ENCODE results near the gene KLHL6. TPM values are rescaled to one million over a fixed set of nuclear protein-coding genes. Genes with fewer than 3 reads are reported as not detected.

KLHL6 gene
- total and polyA plus RNA-seq, 8 donors: 1.4 to 21.6 (median 2.2) TPM

DNA sequence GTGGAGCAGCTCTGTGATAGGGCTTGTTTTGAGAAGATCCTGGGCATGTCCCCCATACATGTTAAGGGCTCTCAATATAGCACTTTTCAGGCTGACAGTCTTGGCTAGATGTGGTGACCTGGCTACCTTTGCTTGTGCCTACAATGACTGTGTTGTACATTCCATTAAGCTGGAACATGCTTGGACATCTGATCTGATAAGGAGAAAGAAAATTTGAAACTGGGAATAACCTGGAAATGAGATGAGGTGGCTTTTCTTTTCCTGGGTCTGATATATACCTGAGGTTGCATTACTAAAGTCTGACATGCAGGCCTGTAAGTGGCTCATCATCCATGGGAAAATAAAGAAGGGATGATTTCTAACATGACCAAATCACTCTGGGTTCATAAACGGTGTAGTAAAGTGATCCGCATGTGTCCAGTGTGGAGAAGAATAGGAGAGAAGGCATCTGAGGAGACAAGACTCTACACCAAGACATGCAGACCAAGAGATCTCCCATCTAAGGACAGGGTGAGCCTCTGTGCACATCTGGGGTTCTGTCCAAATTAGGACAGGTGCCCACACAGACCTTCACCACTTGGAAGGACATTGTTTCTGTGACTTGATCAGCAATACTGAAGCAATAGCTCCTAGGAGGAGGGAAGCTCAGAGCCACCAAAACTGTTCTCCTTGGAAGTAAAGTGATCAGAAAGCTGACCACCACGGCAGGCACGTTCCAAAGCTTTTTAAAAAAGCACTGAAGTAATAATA, 62.0 kb downstream of the KLHL6 start:
- ATAC-seq: no peak
- TF ChIP-seq, protein P1, sequence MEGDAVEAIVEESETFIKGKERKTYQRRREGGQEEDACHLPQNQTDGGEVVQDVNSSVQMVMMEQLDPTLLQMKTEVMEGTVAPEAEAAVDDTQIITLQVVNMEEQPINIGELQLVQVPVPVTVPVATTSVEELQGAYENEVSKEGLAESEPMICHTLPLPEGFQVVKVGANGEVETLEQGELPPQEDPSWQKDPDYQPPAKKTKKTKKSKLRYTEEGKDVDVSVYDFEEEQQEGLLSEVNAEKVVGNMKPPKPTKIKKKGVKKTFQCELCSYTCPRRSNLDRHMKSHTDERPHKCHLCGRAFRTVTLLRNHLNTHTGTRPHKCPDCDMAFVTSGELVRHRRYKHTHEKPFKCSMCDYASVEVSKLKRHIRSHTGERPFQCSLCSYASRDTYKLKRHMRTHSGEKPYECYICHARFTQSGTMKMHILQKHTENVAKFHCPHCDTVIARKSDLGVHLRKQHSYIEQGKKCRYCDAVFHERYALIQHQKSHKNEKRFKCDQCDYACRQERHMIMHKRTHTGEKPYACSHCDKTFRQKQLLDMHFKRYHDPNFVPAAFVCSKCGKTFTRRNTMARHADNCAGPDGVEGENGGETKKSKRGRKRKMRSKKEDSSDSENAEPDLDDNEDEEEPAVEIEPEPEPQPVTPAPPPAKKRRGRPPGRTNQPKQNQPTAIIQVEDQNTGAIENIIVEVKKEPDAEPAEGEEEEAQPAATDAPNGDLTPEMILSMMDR (IDR thresholded peaks at IDR 0.05): no peak

DNA sequence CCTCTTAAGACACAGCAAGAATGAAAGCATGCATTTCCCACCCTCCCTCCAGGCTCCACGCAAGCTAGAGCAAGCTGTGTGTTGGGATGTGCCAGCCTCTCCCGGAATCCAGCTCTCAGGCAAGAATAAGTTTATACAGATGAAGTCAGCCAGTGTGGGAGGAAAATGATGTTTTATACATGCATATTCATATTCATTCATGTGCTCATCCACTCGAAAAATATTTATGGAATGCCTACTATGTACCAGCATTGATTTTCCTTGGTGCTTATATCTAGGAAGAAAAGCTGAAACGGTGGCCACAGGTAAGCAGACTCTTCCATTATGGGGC, 62.7 kb downstream of the KLHL6 start:
- Histone ChIP-seq H3K36me3 (peaks cover 0 to 56% of the 10 kb centered on the region in 2 donors), H3K9me3 (no peaks in the 10 kb centered on the region), H3K4me3 (no peak overlapping the region), H3K27me3 (no peaks in the 10 kb centered on the region), H3K27ac (no peak overlapping the region), H3K4me1 (peaks cover 7 to 17% of the 10 kb centered on the region in 2 donors)
- intact Hi-C loops (cut with DNase I): no loop called here
- TF ChIP-seq, protein P1 (IDR thresholded peaks at IDR 0.05): no peak
- ATAC-seq (no peak), DNase-seq (no peak)

More for the DNA sequence above, 62.0 kb downstream of the KLHL6 start:
- Histone ChIP-seq H3K4me3 (no peak overlapping the region), H3K27ac (no peak overlapping the region), H3K27me3 (no peaks in the 10 kb centered on the region), H3K4me1 (peaks cover 7 to 17% of the 10 kb centered on the region in 2 donors), H3K9me3 (no peaks in the 10 kb centered on the region), H3K36me3 (peaks cover 0 to 56% of the 10 kb centered on the region in 2 donors)
- intact Hi-C loops (cut with DNase I): no loop called here
- no peak for DNase-seq

DNA sequence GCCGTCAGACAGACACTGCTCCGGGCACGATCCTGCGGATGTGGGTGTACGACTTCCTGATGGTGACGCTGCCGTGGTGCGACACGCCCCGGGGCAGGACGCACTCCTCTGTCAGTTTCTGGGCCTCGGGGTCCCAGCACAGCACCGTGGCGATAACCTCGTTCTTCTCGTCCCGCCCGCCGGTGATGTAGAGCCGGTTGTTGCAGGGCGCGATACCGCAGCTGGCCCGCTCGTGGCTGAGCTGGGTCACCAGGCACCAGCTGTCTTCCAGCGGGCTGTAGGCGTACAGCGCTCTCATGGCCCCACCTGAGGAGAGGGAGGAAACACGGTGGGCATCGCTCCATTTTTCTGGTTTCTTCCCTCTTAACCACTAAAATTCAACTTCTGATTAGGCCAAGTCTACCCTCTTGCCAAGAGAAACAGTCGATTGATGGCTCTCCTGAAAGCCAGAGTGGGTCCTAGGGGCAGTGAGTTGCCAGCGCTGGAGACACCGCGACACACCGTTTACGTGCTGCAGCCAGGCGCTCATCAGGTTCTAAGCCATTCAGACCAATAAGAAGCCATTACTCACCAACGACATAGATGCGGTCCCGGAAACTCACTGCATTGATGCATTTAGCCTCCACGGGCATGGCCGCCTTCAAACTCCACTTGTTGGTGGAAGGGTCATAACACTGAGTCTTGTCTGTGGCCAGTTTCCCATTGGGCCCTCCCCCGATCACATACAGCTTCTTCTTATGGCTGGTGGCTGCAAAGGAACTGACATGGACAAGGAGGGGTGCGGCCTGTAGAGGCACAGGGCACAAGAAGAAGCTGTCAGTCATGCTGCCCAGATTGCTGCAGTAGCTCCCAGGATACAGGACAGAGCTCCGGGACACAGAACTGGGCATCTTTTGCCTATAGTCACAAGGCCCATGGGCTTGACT, 63.3 kb downstream of the KLHL6 start:
- intact Hi-C loops (cut with DNase I): no loop called here
- H3K36me3 ChIP-seq: peaks cover 0 to 52% of the 10 kb centered on the region in 2 donors
- no peak overlapping the region for H3K27ac ChIP-seq
- H3K9me3 ChIP-seq: no peaks in the 10 kb centered on the region
- TF ChIP-seq, protein P1 (IDR thresholded peaks at IDR 0.05): no peak
- H3K4me3 ChIP-seq: no peak overlapping the region
- DNase-seq (no peak), ATAC-seq (no peak)
- no peaks in the 10 kb centered on the region for H3K27me3 ChIP-seq
- peaks cover 7 to 17% of the 10 kb centered on the region in 2 donors for H3K4me1 ChIP-seq

DNA sequence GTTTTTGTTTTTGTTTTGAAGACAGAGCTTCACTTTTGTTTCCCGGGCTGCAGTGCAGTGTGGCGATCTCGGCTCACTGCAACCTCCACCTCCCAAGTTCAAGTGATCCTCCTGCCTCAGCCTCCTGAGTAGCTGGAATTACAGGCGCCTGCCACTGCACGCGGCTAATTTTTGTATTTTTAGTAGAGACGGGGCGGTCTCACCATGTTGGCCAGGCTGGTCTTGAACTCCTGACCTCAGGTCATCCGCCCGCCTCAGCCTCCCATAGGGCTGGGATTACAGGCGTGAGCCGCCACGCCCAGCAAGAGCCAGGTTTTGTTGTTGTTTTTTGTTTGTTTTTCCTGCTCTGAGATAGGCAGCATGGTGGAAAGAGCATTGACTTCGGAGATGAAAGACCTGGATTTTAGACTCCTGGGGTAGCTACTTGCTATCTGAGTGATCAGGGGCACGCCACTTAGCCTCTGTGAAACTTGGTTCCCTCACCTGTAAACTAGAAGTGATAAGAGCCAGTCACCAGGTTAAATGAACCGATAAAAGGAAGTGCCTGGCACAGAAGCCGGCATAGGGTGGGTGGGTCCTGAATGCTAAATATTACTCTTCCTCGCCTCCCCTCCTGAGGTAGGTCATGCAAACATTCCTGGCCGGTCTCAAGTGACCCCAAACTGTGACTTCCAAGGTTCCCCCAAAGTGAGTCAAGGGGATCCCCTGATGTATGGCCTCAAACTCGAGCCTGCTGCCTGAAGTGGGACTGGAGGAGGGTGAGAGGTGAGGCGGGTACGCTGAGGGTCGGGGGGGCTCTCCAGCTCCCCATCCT, 64.2 kb downstream of the KLHL6 start:
- no peak for DNase-seq
- TF ChIP-seq, protein P1 (IDR thresholded peaks at IDR 0.05): no peak
- ATAC-seq: peak; percentile 4
- peaks cover 7 to 17% of the 10 kb centered on the region in 2 donors for H3K4me1 ChIP-seq
- H3K9me3 ChIP-seq: no peaks in the 10 kb centered on the region
- intact Hi-C loops (cut with DNase I): no loop called here
- H3K27me3 ChIP-seq: no peaks in the 10 kb centered on the region
- peaks cover 0 to 46% of the 10 kb centered on the region in 2 donors for H3K36me3 ChIP-seq
- no peak overlapping the region for H3K4me3 ChIP-seq
- H3K27ac ChIP-seq: peak overlapping the region in 1 of 2 donors; percentile 37

Measured in left lung (tissue), 10 donors.